Mucosa of descending colon (tissue), 3 donors: ENCODE measurements around the gene BTBD9. TPM values are rescaled to one million over a fixed set of nuclear protein-coding genes. Genes with fewer than 3 reads are reported as not detected.

Source experiments
- ATAC-seq: fragments of 200-7000 bp; cut with Tn5 transposase; one replicate; pipeline ENCODE4 v1.9.1; 2020; ENCODE audit warnings: mild to moderate bottlenecking, moderate library complexity
- DNase-seq, 3 donors: peaks; one replicate each; pipeline ENCODE4 v3.0.0-alpha.2; 2020
- H3K36me3 ChIP-seq: fragments of 200-600 bp; one replicate; pipeline ENCODE4 v1.8.0; 2021; ENCODE audit warnings: low read depth, mild to moderate bottlenecking
- H3K4me1 ChIP-seq: fragments of 200-600 bp; one replicate; pipeline ENCODE4 v1.8.0; 2021; ENCODE audit warnings: low read depth, mild to moderate bottlenecking
- H3K4me3 ChIP-seq: fragments of 200-600 bp; one replicate; pipeline ENCODE4 v1.8.0; 2021; ENCODE audit warnings: mild to moderate bottlenecking
- H3K9me3 ChIP-seq: fragments of 200-600 bp; one replicate; pipeline ENCODE4 v1.8.0; 2021; ENCODE audit warnings: mild to moderate bottlenecking
- CTCF ChIP-seq: fragments of 200-600 bp; IDR thresholded peaks from one replicate; pipeline ENCODE4 v1.8.0; 2022; ENCODE audit warnings: antibody characterized with exemption, mild to moderate bottlenecking
- intact Hi-C, 2 donors: fragments of 100-400 bp; cut with DNase I in 1 of 2; cut with micrococcal nuclease in 1 of 2; formaldehyde crosslinking; loops; one replicate each; pipeline versions ENCODE4 v1.11.0 to v1.11.1; 2022; cut with DNase I, micrococcal nuclease
- total RNA-seq, 3 donors: library from RNA; stranded (reverse); fragmentation: NEBNext Ultra II Directional in 2 of 3; extraction: Animal tissue kit (Norgen Biotek cat#: 25700) in 2 of 3; gene quantifications; one replicate each; pipeline versions ENCODE4 v1.2.1 to v1.2.4, GENCODE V29; 2021 to 2023
- donor health status: DM: no; HTN: no; CAD: no; lungs with moderate emphysema.
- donor health status: DM: no; HTN: no; CAD: no.
- donor health status: DM: no; HTN: yes; CAD: no.

Gene BTBD9
- total RNA-seq, 3 donors from 2014 or later = 22.4 to 38.8 (median 23.9) TPM

GRCh38 chr6:38403548-38403947 lies 236.2 kb downstream of the BTBD9 start:
- intact Hi-C loops = no loop called here
- no peak for ATAC-seq
- Histone ChIP-seq H3K36me3 (no peaks in the 10 kb centered on the region), H3K4me1 (peaks cover 3% of the 10 kb centered on the region), H3K4me3 (no peak overlapping the region), H3K9me3 (no peaks in the 10 kb centered on the region)
- TF ChIP-seq CTCF = no peak
- no peak for DNase-seq

GRCh38 chr6:38400764-38401163 lies 239.0 kb downstream of the BTBD9 start:
- ATAC-seq (no peak), DNase-seq (no peak)
- no peaks in the 10 kb centered on the region for H3K9me3 ChIP-seq
- intact Hi-C loops = no loop called here
- H3K4me3 ChIP-seq = no peak overlapping the region
- H3K36me3 ChIP-seq = no peaks in the 10 kb centered on the region
- no peak for TF ChIP-seq CTCF
- H3K4me1 ChIP-seq = peaks cover 3% of the 10 kb centered on the region

- Histone ChIP-seq H3K4me3 (no peak overlapping the region), H3K9me3 (no peaks in the 10 kb centered on the region), H3K36me3 (no peaks in the 10 kb centered on the region), H3K4me1 (peaks cover 3% of the 10 kb centered on the region)
- ATAC-seq (no peak), DNase-seq (no peak)
- no peak for TF ChIP-seq CTCF
- intact Hi-C loops = no loop called here
Measured at GRCh38 chr6:38400101-38400500, 239.6 kb downstream of the BTBD9 start.

- ATAC-seq (no peak), DNase-seq (no peak)
- no peaks in the 10 kb centered on the region for H3K36me3 ChIP-seq
- no peak overlapping the region for H3K4me3 ChIP-seq
- no peaks in the 10 kb centered on the region for H3K9me3 ChIP-seq
- H3K4me1 ChIP-seq = no peaks in the 10 kb centered on the region
- intact Hi-C loops = no loop called here
- no peak for TF ChIP-seq CTCF
Measured at GRCh38 chr6:38396209-38396608, 243.5 kb downstream of the BTBD9 start.

GRCh38 chr6:38393986-38394385 lies 245.7 kb downstream of the BTBD9 start:
- H3K4me1 ChIP-seq = no peaks in the 10 kb centered on the region
- no peak for TF ChIP-seq CTCF
- no peaks in the 10 kb centered on the region for H3K36me3 ChIP-seq
- H3K9me3 ChIP-seq = no peaks in the 10 kb centered on the region
- ATAC-seq = no peak
- intact Hi-C loops = no loop called here
- H3K4me3 ChIP-seq = no peak overlapping the region
- DNase-seq = no peak
